B cell (primary cell): ENCODE results near the gene ANKRD44.

ENCODE experiments used
- CTCF ChIP-seq: fragments of 200-600 bp; IDR thresholded peaks from one replicate; pipeline ENCODE4 v1.8.0; 2022; ENCODE audit warnings: antibody characterized with exemption, mild to moderate bottlenecking
- EZH2 ChIP-seq: IDR thresholded peaks from 2 replicates; pipeline ENCODE4 v1.6.1; 2012; ENCODE audit warnings: borderline replicate concordance, low read depth, mild to moderate bottlenecking, moderate library complexity, low read length; ENCODE audit not compliant: insufficient read depth, poor library complexity, severe bottlenecking

GRCh38 chr2:196980001-196980400, 330.6 kb downstream of the ANKRD44 start:
- TF ChIP-seq CTCF = no peak
- TF ChIP-seq EZH2 = no peak
